ENCODE measurements around the gene TJAP1.

TJAP1 gene

GRCh38 chr6:43454696-43455530 lies 22.5 kb upstream of the TJAP1 start (continued):
- TF ChIP-seq HIC1 (tag by site-specific recombination; IDR thresholded peaks at IDR 0.05) (0 out of 2 replicates have a peak, but pooled peaks have one; percentile 65), ZNF549 (tag by site-specific recombination; IDR thresholded peaks at IDR 0.05) (no peak), ZNF654 (tag by site-specific recombination; IDR thresholded peaks at IDR 0.05; ENCODE audit: low read depth) (no peak), ZNF658 (tag by site-specific recombination; IDR thresholded peaks at IDR 0.05) (no peak), ZFHX2 (tag by site-specific recombination; conservative IDR thresholded peaks at IDR 0.05) (no peak; the same call in 1 of the 2 replicates), ZNF175 (tag by site-specific recombination; IDR thresholded peaks at IDR 0.05) (0 out of 2 replicates have a peak, but pooled peaks have one; percentile 25), HOXD13 (CRISPR knock-in tag; IDR thresholded peaks at IDR 0.05; ENCODE audit: borderline replicate concordance) (no peak), ZNF600 (tag by site-specific recombination; IDR thresholded peaks at IDR 0.05) (peak; percentile 83), ZBTB8A (tag by site-specific recombination; IDR thresholded peaks at IDR 0.05) (peak; percentile 92), ZNF530 (tag by site-specific recombination; IDR thresholded peaks at IDR 0.05; ENCODE audit: low read depth) (no peak), ZNF514 (tag by site-specific recombination; IDR thresholded peaks at IDR 0.05) (no peak), ZSCAN4 (tag by site-specific recombination; IDR thresholded peaks at IDR 0.05) (no peak), ZFP41 (tag by site-specific recombination; IDR thresholded peaks at IDR 0.05; ENCODE audit: borderline replicate concordance) (no peak), ZNF223 (tag by site-specific recombination; IDR thresholded peaks at IDR 0.05) (no peak), KLF1 (tag by site-specific recombination; IDR thresholded peaks at IDR 0.05) (0 out of 2 replicates have a peak, but pooled peaks have one; percentile 52), ZNF26 (tag by site-specific recombination; IDR thresholded peaks at IDR 0.05) (no peak), ZNF133 (tag by site-specific recombination; IDR thresholded peaks at IDR 0.05) (no peak), ZNF692 (tag by site-specific recombination; IDR thresholded peaks at IDR 0.05) (peak; percentile 52; the same call in 1 of the 2 replicates), SP7 (tag by site-specific recombination; IDR thresholded peaks at IDR 0.05) (peak; percentile 50; the same call in 1 of the 2 replicates), ZNF544 (tag by site-specific recombination; IDR thresholded peaks at IDR 0.05) (no peak), ZFP3 (tag by site-specific recombination; IDR thresholded peaks at IDR 0.05; ENCODE audit: low read depth) (no peak), ZNF776 (tag by site-specific recombination; IDR thresholded peaks at IDR 0.05; ENCODE audit: borderline replicate concordance) (no peak), ZNF280C (tag by site-specific recombination; IDR thresholded peaks at IDR 0.05) (no peak), GFI1B (tag by site-specific recombination; IDR thresholded peaks at IDR 0.05) (no peak), ZNF248 (tag by site-specific recombination; IDR thresholded peaks at IDR 0.05) (no peak), ZNF24 (tag by site-specific recombination; IDR thresholded peaks at IDR 0.05) (0 out of 2 replicates have a peak, but pooled peaks have one; percentile 21), ZNF621 (tag by site-specific recombination; IDR thresholded peaks at IDR 0.05) (no peak), ZNF701 (tag by site-specific recombination; IDR thresholded peaks at IDR 0.05) (no peak), SCRT2 (tag by site-specific recombination; IDR thresholded peaks at IDR 0.05) (peak; percentile 100), ZNF555 (tag by site-specific recombination; conservative IDR thresholded peaks at IDR 0.05) (no peak), HOXA7 (CRISPR knock-in tag; IDR thresholded peaks at IDR 0.05; ENCODE audit: borderline replicate concordance) (no peak), ZNF843 (tag by site-specific recombination; IDR thresholded peaks at IDR 0.05) (0 out of 2 replicates have a peak, but pooled peaks have one; percentile 49), ZNF292 (tag by site-specific recombination; IDR thresholded peaks at IDR 0.05; ENCODE audit: borderline replicate concordance, low read depth) (no peak)
